ENCODE measurements around the gene RNF31.
"Not testable (repeated sequence)": the region's sequence is repeated elsewhere in the genome, so short reads cannot be mapped to it uniquely, and the experiment has no call there.

- not testable (repeated sequence) for TF ChIP-seq CTCF (IDR thresholded peaks at IDR 0.05); EZH2 (IDR thresholded peaks at IDR 0.05; ENCODE audit: borderline replicate concordance, insufficient read depth, low read depth, low read length, poor library complexity, severe bottlenecking)
These were observed 41.6 kb upstream of the RNF31 start for GRCh38 chr14:24105609-24106239.
